Right forelimb (tissue), 1 donor: ENCODE data around the gene CLTC.
"Not testable (repeated sequence)": the region's sequence is repeated elsewhere in the genome, so short reads cannot be mapped to it uniquely, and the experiment has no call there.

Experiments
- DNase-seq: peaks from one replicate; pipeline ENCODE4 v3.0.0-alpha.2; 2018

CLTC gene

DNA sequence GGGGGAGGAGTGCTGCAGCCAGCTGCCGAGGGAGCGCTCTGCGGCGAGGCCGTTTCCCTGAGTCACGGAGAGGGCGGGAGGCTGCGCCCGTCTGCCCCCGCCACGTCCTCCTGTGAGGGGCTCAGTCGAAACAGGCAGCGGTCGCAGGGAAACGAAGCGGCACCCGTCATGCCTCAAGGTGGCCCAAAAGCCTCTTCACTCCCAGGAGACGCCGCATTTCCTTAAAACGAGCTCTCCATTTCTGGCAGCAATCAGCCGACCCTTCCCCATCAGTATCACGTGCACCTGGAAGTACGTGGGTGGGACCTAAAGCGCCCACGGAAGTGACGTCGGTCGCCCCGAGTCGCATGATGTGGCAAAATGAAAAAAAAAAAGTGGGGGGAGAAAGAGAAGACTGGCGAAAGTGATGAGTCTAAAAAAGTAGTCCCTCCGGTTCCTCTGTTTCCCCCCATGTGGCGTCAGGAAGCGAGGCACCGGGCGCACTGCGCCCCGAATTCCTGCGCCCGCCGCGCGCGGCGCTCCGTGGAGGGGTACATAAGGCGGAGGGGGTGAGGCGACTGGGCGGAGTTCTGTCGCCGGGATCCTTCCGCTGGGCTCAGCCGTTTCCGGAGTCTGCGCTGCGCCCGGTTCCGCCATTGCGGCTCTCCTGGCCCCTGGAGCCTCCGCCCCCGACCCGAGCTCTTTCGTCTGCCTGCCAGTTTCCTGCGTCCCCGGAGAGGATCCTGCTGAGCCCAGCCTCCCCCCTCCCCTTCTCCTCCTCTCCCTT is at the start of gene CLTC:
Gene CLTC (plus strand): TSS at position 598 of the 766 bp plus-strand sequence. CDS start 237 bp downstream, outside the sequence.
- DNase-seq, result peak; percentile 97

DNA sequence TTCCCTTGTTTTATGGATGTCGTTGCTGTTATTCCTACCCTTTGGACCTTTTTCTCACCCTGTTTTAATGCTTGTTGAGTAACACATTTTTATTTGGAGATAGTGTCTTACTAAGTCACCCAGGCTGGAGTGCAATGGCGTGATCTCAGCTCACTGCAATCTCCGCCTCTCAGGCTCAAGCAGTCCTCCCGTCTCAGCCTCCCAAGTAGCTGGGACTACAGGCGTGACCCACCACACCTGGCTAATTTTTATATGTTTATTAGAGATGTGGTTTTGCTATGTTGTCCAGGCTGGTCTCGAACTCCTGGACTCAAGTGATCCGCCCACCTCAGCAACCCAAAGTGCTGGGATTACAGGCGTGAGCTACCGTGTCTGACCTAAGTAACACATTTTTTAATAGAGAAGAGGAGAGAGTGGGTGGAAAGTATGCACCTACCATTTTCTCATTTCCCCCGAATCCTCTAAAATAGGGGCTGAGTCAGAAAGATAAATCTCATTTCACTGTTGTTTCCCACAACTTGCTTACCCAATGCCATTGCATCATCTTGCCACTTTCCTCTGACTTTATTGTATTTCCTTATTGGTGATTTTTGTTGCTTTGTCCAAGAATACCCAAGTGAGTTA is 47.3 kb upstream of the CLTC start:
- no peak for DNase-seq

DNA sequence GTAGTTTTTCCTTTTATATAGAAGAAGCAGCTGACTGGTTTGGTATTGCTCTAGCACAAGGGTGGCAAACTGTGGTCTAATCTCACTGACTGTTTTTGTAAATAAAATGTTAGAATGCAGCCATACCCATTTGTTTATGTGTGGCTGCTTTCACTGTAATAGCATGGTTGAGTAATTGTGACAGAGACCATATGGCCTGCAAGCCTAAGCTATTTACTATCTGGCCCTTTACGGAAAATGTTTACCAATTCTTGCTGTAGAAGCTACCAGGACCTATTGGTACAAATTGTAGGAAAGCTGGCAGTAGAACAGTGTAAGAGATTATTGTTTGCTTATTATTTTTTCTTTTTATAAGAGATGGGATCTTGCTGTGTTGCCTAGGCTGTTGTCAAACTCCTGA is 35.5 kb upstream of the CLTC start:
- not testable (repeated sequence) for DNase-seq

DNA sequence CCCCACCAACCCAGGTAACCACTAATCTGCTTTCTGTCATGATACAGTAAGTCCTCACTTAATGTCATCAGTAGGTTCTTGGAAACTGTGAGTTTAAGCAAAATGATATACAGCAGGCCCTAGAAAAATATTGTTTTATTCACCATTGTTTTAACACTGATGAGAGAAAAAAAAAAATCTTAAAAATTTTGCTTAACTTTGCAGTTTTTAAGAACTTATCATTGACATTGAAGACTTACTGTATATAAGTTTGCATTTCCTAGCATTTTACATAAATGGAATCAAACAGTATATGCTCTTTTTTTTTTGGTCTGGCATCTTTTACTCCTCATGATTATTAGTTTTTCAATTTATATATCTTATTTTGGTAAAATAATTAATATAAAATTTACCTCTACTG is 19.5 kb upstream of the CLTC start:
- no peak for DNase-seq

DNA sequence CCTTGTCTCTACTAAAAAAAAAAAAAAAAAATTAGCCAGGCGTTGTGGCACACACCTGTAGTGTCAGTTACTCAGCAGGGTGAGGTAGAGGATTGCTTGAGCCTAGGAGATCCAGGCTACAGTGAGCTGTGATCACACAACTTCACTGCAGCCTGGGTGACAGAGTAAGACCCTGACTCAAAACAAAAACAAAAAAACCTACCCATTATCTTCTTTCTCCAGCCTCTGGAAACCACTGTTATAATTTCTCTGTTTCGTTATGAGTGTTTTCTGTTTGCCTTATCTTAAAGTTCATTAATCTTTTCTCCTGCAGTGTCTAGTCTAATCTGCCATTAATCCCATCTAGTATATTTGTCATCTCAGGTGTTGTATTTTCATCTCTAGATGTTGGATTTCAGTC is 18.6 kb upstream of the CLTC start:
- no peak for DNase-seq

DNA sequence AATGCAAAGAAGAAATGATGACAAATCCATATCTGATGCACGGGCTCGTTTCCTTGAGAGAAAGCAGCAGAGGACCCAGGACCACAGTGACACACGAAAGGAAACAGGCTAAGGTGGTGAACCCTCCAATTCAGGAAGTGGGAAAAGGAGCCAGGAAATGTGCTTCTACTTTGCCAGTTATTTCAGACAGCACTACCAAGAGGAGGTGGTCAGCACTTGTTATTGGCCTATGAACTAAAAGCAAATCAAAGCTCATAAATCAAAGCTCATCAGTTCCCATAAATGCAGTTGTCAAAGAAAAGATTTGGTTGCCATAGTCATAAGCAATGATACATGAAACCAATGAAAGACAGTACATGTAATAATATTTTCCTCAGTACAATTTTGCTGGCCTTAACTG is 12.6 kb upstream of the CLTC start:
- no peak for DNase-seq

DNA sequence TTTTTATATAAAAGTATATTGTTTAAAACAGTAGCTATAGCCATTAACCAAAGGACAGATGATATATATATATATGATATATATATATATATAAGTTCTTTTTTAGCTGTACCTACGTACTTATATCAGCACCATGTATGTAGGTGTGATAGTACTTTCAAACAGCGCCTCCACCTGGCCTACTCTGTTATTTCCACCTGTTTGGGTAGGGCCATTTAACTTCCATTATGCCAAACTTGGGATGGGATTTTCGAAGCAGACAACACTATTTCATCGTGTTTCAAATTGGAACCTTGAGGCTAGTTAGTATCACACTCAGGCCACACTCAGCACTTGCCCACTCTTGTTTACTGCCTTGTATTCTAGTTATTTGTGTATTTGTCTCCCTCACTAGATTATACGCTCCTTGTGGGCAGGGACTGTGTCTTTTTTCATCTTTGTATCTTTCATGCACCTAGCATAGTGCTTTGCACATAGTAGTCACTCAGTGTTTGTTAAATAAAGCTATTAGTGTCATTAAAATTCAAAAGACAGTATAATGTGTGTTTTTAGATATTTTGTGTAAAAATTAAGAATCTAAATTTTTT is 11.8 kb upstream of the CLTC start:
- DNase-seq, result no peak

DNA sequence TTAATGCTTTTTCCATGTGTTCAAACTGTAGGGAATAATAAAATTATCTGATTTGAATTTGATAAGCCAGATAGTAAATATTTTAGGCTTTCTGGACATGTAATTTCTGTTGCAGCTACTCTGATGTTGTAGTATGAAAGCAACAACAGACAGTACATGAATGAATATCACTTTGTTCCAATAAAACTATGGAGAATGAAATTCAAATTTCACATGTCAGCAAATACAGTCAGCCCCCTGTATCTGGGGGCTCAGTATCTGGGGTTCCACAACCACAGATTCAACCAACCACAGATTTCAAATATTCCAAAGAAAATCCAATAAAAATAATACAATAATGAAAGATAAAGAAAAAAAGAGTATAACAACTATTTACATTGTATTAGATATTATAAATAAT is 8.2 kb upstream of the CLTC start:
- no peak for DNase-seq

DNA sequence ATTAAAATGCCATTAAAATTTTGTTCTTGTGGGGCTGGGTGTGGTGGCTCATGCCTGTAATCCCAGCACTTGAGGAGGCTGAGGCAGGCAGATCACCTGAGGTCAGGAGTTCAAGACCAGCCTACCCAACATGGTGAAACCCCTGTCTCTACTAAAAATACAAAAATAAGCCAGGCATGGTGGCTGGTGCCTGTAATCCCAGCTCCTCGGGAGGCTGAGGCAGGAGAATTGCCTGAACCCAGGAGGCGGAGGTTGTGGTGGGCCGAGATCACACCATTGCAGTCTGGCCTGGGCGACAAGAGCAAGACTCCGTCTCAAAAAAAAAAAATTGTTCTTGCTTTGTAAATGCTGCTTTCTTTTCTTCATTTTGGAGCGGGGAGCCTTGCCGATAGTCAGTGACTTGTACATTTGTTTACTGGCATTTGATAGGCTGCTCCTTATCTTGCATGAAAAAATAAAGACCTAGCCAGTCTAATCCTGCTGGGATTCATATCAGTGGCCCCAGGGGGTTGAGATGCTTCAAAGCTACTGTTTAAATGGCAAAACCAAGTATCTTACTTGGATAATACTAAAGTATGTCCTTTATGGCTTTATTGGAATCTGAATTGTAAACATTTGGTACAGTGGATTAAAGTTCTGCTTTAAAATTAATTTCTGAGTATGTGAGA is 3.3 kb upstream of the CLTC start:
- no peak for DNase-seq

DNA sequence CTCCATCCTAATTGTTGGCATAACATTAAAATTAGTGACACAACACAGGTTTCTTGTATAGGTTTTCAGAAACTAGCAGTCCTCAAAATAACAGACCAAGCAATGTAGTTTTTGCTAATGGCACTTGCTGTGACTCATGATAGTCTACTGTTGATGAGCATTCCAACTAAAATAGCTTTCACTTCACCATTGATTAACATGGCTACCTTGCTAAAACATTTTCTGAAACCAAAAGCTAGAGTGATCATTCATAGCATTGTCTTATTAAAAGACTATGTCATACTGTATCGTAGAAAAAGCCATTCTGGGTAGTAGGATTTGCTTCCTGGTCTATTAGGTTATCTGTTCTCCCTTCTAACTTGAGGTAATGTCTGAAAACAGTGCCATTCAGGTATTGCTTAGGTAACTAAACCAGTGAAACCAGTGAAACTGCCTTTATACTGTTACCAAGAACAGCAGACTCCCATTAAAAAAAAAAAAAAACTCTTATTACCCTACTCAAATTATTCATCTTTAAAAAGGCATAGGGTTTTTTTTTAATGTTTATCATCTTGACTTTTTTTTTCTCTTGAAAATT is 2.5 kb upstream of the CLTC start:
- no peak for DNase-seq

DNA sequence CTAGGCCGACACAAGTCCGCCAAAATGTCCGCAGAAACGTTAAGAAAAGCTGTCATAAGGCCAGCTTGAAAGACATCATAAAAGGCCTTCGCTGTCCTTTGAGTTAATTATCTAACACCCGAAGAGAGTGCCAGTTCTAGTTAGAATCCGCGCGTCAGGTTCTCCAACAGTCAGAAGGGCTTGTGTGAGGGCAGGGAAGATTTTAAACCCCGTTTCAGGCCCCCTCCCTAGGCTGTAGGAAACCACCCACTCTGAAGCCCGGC is 729 bp upstream of the CLTC start:
- DNase-seq, result no peak

DNA sequence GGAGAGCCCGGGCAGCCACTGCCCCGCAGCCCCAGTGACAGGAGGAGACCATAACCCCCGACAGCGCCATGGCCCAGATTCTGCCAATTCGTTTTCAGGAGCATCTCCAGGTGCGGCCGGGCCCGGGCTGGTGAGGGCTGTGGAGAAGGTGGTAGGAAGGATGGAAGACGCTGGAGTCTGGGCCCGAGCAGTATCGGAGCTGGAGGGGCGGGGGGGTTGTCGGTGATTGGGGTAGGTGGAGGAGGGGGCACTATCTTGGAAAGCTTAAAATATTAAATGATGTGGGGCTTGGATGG is 317 bp downstream of the CLTC start:
- no peak for DNase-seq

DNA sequence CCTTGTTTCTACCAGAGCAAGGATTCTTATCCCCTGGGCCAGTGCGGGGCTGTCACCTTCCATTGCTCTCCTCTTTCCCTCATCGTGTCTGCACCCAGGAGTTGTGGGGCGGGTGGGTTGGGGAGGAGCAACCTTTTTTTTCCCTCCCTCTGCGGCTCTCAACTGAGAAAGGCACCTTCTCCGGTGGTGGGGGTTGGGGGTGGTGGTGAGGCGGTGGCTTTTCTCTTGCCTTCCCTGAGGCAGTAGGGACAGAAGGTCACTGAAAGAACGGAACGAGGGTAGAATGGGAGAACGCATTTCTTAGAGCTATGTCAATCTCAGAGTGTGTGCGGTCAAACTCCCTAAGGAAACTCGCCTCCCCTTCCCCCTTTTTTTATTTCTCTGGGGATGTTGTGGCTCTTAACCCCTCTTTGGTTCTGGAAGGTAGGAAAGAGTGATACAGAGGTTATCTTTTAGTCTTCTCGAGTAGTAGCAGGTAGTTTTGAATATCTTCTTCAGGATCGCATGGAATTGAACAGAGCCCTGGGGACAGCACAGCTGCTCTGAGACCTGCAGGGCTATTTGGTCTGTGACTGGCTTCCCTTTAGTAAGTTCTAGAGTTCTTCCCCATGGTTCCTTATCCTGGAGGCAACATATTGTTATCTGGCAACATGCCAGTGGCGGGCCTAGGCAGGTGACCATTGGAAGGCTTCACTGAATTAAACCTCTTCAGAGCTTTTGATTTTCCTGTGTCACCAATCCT is 994 bp downstream of the CLTC start:
- DNase-seq, result peak; percentile 62

DNA sequence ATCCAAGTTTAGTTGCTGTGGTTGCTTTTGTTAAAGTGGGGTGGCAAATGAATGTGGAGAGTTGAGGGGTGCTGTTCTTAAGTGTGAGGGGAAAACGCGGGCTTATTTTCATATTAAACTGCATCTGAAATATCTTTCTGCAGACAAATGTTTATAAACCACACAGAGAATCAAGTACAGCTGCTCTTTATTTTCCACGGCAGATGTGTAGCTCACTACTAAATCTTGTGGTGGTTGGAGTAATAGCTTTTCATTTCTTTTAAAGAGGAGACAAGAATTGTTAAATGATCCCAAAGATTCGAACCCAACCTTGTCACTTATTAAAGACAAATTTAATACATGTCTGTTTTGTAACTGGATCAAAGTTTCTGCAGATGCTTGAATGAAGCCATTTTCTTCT is 2.1 kb downstream of the CLTC start:
- no peak for DNase-seq

DNA sequence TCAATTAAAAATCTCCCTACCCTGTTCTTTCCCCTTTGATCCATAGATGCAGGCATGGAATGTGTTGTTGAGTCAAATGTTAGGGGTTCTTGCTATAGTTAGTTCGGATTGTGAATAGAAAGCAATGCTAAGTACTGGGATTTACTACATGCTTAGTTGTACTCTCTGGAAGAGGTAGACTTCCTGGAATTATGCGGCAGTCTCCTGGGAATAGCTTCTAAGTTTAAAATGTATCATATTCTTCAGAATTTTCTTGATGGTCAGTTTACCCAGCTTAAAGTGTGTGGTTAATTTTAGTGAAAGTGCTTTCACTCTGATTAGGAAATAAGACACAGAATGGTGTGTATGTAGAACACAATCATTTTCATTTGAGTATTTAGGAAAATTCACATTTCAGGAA is 3.5 kb downstream of the CLTC start:
- DNase-seq, result no peak

DNA sequence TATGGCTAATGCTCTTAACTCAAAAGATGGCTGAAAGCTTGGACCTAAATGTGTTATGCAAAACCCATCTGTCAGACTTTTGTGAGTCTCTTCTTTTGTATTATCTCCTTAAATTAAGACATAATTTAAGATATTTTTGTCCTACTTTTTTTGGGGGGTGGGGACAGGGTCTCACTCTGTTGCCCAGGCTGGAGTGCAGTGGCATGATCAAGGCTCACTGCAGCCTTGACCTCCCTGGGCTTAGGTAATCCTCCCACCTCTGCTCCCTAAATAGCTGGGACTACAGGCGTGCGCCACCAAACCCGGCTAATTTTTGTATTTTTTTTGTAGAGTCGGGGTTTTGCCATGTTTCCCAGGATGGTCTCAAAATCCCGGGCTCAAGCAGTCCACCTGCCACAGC is 7.1 kb downstream of the CLTC start:
- no peak for DNase-seq

DNA sequence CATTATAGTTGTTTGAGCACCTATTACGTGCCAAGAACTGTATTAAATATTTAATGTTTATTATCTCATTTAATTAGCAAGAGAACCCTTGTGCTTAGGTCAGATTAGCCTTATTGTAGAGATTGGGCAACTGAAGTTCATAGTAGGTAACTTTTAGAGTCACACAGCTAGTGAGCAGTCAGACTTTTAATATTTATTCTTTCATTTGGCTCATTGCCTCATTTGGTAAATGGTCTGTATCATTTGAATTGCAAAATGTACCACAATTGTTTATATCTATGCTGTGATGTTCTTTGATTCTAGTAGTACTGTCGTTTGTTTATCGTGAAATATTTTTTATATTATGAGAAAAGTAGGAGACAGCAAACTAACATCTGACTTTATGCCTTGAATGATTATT is 7.6 kb downstream of the CLTC start:
- no peak for DNase-seq

DNA sequence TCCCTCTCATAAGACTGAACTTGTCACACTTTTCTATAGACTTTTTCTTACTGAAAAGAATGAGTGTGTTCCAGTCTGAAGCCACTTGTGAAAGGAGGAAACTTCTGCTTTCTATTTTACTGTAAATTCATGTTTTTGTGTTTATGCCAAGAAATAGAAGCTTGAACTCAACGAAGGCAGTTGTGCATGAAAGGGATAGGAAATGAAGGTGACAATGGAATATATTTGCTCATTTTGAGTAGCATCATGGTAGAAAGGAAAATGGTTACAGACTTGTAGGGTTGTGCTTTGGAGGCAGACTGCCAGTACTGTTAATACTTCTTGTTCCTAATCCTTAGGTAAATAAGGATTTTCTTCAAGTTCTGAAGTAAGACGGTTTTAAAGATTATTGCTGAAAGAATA is 8.1 kb downstream of the CLTC start:
- DNase-seq, result no peak

DNA sequence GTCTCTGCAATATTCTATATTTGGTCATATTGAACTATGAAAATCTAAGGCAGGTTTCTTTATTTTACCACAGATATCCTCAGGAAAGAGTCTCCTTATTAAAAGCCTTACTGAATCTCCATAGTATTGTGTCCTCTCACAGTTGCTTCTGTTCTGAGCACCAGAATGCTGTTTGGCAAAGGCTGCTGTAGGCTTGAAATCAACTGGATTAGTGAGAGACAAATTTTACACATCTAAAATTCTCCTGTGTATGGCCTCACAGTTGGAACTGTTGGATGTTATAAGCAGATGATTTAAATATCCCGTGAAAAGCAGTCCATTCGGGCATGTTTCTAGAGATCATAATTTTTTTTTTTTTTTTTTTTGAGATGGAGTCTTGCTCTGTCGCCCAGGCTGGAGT is 9.5 kb downstream of the CLTC start:
- DNase-seq, result no peak

DNA sequence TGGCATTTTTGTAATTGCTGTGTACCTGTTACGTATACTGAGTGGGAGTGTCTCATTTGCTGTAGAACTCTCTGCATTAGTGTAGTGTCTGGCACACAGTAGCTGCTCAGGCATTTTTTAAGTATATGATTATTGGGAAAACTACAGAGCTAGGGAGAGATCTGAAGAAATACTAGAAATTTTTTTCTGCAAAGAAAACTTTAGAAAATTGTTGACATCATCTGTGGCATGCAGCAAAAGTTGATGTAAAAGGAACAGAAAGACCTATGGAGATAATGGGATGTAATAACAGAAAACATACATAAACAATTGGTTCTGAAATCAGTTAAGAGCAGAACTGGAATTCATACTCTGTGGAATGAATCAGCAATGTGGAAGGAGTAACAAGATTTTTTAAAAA is 11.6 kb downstream of the CLTC start:
- DNase-seq, result no peak

DNA sequence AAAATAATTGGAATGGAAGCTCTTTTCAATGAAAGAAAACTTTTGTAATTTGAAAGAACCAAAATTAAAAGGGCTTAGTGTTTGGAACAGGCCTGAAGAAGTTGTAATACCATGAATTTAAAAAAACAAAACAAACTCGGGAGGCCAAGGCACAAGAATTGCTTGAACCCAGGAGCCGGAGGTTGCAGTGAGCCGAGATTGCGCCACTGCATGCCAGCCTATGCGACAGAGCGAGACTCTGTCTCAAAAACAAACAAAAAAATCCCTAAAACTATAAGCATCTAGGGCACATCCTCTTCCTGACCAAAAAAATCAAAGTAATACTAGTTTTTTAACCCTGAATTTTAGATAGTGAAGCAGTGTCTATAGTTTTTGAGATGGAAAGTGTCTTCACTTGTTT is 12.7 kb downstream of the CLTC start:
- DNase-seq, result no peak

DNA sequence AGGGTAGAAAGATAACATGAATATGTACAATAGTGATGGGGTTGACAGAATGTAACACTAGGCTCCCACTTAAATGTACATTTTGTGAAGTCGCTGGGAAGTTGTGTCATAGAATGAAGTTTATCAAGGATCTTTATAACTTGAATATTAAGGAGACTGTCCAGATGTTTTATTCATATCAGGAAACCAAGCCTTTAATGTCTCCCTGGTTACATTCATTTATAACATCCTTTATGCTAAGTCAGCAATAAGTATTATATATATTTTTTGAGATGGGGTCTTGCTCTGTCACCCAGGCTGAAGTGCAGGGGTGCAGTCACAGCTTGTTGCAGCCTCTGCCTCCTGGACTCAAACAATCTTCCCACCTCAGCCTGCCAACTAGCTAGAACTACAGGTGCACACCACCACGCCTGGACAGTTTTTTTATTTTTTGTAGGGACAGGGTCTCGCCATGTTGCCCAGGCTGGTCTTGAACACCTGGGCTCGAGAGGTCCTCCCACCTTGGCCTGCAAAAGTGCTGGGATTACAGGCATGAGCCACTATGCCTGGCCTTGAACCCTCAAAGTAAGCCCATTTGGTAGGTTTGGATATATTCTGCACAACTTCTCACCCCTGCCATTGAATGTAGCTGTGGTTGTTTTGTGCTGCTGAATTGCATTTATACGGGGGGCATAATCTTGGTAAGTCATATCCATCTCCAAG is 14.1 kb downstream of the CLTC start:
- no peak for DNase-seq
